ENCODE data around the gene CFAP69.
"Not testable (repeated sequence)": the region's sequence is repeated elsewhere in the genome, so short reads cannot be mapped to it uniquely, and the experiment has no call there.

Gene CFAP69

DNA sequence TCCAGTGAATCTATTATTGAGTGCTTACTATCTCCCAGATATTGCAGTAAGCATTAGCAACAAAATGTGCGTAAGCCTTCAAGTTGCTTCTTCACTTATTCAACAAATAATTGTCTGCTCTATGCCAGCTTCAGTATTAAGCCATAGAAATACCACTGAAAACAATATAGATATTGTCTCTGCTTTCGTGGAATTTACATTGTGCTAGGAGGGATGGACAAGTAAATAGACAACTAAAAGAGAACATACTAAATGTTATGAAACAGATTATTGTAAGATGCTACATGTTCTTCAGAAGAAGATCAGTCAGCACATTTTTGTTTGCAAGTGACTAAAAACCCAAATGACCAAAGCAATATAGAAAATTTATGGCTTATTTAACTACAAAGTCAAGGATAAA lies 27.3 kb downstream of the CFAP69 start:
- DNase-seq, result no peak

GRCh38 chr7:90274161-90274560 lies 29.2 kb downstream of the CFAP69 start:
- DNase-seq, result no peak

DNA sequence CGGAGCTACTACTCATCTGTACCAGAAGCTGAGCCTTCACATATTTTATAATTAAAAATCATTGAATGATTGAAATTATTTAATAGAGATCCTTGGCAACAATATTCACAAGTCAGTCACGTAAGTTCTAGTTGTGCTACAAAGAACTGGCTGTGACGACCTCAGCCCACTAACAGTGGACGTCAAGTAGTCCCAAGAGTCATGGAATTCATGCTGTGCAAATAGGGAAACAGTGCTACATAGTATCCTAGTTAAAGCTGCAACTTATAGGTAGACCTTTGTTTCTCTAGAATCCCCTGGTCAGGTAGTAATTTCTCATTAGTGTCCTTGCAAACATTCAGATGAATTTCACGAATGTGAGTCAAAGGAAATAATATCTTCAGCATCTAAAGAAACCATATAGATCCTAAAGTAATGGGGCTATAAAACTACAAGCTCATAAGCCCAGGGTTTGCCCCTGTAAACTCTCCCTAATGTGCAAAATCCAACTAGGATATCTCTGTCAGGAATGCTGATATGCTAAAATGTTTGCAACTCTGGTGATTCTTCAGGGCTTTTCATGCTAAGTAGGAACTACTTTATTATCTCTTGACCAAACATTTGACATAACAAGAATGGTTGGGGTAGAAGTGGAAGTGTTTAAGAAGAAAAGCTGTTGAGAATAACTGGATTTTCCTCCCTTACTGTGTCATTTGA lies 31.2 kb downstream of the CFAP69 start:
- no peak for DNase-seq

GRCh38 chr7:90288154-90288553 lies 43.2 kb downstream of the CFAP69 start:
- DNase-seq, result no peak

GRCh38 chr7:90290244-90291113 lies 45.5 kb downstream of the CFAP69 start:
- DNase-seq, result no peak

- DNase-seq, result peak in 1 of 2 donors; percentile 52
Observed at GRCh38 chr7:90298145-90299038, 53.4 kb downstream of the CFAP69 start.

- DNase-seq, result no peak
Observed at GRCh38 chr7:90303241-90303640, 58.3 kb downstream of the CFAP69 start.

DNA sequence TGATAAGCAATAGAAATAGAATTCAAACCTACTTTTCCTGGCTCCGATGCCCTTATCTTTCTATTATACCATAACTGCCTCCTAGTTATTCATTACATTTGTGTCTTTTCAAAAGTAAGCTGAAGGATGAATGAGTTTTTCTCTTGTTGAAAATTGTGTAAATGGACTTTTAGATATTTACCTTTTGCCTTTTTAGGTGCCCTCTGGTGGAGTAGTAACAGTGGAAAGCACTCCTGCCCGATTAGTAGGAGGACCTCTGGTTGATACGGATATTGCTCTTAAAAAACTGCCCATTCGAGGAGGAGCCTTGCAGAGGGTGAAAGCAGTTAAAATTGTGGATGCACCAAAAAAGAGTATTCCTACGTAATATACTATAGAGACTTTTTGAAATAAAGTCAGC lies 64.9 kb downstream of the CFAP69 start:
- DNase-seq, result no peak

GRCh38 chr7:90311175-90311574 lies 66.2 kb downstream of the CFAP69 start:
- DNase-seq, result no peak

DNA sequence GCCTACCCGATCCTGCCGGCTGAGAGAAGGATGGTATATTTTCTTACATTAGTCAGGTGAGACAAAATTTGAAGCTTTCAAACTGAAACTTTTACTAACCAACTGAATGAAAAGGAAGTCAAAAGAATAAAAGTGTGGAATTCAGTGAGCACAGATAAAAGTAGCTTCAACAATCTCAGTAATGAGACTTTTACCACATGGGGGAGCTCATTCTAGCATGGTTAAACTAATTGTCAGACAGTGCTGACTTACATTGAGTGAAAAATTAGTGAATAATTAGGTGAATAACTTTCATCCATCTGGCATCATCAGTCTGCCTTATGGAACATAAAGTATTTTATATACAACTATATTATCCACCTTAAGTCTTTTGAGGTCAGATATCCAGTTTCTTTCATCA lies 67.8 kb downstream of the CFAP69 start:
- DNase-seq, result no peak

DNA sequence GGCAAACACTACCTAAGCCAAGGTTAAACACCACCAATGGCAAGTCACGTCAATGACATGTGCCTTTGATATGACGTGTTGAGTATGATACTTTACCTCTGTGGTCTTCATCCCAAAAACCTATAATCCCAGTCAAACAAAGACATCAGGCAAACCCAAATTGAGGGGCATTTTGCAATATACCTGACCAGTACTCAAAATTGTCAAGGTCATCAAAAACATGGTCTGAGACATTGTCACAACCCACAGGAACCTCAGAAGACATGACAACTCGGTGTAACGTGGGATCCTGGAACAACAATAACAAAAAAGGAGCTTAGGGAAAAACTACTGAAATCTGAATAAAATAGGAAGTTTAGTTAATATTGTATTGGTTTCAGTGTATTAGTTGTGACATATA lies 68.9 kb downstream of the CFAP69 start:
- no peak for DNase-seq

- DNase-seq, result no peak
Observed at GRCh38 chr7:90320014-90320413, 75.0 kb downstream of the CFAP69 start.

- DNase-seq, result no peak
Observed at GRCh38 chr7:90320418-90320800, 75.4 kb downstream of the CFAP69 start.

GRCh38 chr7:90320801-90321494 lies 76.0 kb downstream of the CFAP69 start, which contains the start of gene FAM237B:
Gene FAM237B (minus strand): TSS chr7:90321304. CDS start chr7:90319748, 1,556 bp downstream.
- DNase-seq, result no peak

- DNase-seq, result no peak
Observed at GRCh38 chr7:90322837-90323236, 77.9 kb downstream of the CFAP69 start.

DNA sequence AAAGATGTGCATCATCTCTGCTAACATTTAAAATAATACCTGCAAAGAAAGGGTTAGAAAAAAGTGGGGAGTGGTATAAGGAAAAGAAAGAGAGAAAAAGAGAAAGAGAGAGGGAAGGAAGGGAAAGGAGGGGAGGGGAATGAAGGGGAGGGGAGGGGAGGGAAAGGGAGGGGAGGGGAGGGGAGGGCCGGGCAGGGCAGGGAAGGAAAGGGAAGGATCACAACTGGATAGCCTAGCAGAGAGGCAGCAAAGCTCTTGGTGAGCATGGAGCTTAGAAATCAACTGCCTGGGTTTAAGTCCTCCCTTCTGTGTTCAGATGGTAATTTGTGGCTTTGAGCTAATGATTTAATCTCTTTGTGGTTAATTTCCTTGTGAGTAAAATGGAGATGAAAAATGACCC lies 81.5 kb downstream of the CFAP69 start:
- DNase-seq, result no peak

DNA sequence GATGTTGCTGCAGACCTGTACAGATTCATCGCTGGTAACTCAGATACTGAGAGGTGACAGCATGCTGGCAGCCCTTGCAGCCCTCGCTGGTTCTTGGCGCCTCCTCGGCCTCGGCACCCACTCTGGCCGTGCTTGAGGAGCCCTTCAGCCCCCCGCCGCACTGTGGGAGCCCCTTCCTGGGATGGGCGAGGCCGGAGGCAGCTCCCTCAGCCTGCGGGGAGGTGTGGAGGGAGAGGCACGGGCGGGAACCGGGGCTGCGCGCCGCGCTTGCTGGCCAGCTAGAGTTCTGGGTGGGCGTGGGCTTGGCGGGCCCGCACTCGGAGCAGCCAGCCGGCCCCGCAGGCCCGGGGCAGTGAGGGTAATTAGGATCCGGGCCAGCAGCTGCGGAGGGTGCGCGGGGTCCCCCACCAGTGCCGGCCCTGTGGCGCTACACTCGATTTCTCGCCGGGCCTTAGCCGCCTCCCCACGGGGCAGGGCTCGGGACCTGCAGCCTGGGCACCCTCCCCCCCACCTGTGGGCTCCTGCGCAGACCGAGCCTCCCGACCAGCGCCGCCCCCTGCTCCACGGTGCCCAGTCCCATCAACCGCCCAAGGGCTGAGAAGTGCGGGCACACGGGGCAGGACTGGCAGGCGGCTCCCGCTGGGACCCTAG lies 89.3 kb downstream of the CFAP69 start:
- DNase-seq, result no peak

GRCh38 chr7:90334926-90335325 lies 90.0 kb downstream of the CFAP69 start:
- not testable (repeated sequence) for DNase-seq

GRCh38 chr7:90337106-90337505 lies 92.1 kb downstream of the CFAP69 start:
- no peak for DNase-seq

- DNase-seq, result no peak
Observed at GRCh38 chr7:90345016-90345415, 100.0 kb downstream of the CFAP69 start.

- peak; percentile 33 to 50 for DNase-seq
Observed at GRCh38 chr7:90345595-90346335, 100.8 kb downstream of the CFAP69 start.
